G401 (cell line): ENCODE data around the gene MOCOS. TPM values are rescaled to one million over a fixed set of nuclear protein-coding genes. Genes with fewer than 3 reads are reported as not detected.

ENCODE experiments used
- DNase-seq: peaks from one replicate; pipeline ENCODE4 v3.0.0-alpha.2; 2015; ENCODE audit warnings: low spot score
- in situ Hi-C: cut with HindIII; loops from 2 replicates; pipeline ENCODE4 v1.10.0; 2016; ENCODE audit warnings: low sequenced_read_pairs, mixed read lengths
- total RNA-seq: library from RNA; depleted of rRNA; stranded (reverse); fragments of >200 nt; shearing (Covaris generic); gene quantifications from 2 replicates; pipeline ENCODE4 v1.2.3, GENCODE V29; 2014

MOCOS gene
- total RNA-seq, 1 experiment from 2014 or later, result not detected

GRCh38 chr18:36176177-36176584 lies 11.1 kb upstream of the MOCOS start:
- DNase-seq, result no peak
- in situ Hi-C loops, result no loop called here

GRCh38 chr18:36176711-36177110 lies 10.6 kb upstream of the MOCOS start:
- in situ Hi-C loops, result no loop called here
- DNase-seq, result no peak

- in situ Hi-C loops, result no loop called here
- no peak for DNase-seq
Measured at GRCh38 chr18:36177913-36178312, 9.4 kb upstream of the MOCOS start.

GRCh38 chr18:36179562-36180355 lies 7.5 kb upstream of the MOCOS start:
- DNase-seq, result peak; percentile 47
- in situ Hi-C loops, result no loop called here

GRCh38 chr18:36181441-36181840 lies 5.9 kb upstream of the MOCOS start:
- in situ Hi-C loops, result no loop called here
- DNase-seq, result no peak

- in situ Hi-C loops, result no loop called here
- no peak for DNase-seq
Measured at GRCh38 chr18:36181898-36182506, 5.3 kb upstream of the MOCOS start.

- in situ Hi-C loops, result no loop called here
- no peak for DNase-seq
Measured at GRCh38 chr18:36183033-36183432, 4.3 kb upstream of the MOCOS start.

GRCh38 chr18:36183987-36184386 lies 3.3 kb upstream of the MOCOS start:
- in situ Hi-C loops, result no loop called here
- DNase-seq, result no peak

- DNase-seq, result no peak
- in situ Hi-C loops, result no loop called here
Measured at GRCh38 chr18:36185157-36185556, 2.1 kb upstream of the MOCOS start.

- DNase-seq, result no peak
- in situ Hi-C loops, result no loop called here
Measured at GRCh38 chr18:36185901-36186460, 1.3 kb upstream of the MOCOS start.

GRCh38 chr18:36186461-36187192 lies 670 bp upstream of the MOCOS start:
- in situ Hi-C loops, result no loop called here
- no peak for DNase-seq

- in situ Hi-C loops, result no loop called here
- no peak for DNase-seq
Measured at GRCh38 chr18:36187826-36188721, 777 bp downstream of the MOCOS start.

- DNase-seq, result no peak
Measured at GRCh38 chr18:36188916-36189315, 1.6 kb downstream of the MOCOS start.

GRCh38 chr18:36189486-36189885 lies 2.2 kb downstream of the MOCOS start:
- in situ Hi-C loops, result no loop called here
- no peak for DNase-seq

More at GRCh38 chr18:36188916-36189315, 1.6 kb downstream of the MOCOS start:
- in situ Hi-C loops, result no loop called here

- in situ Hi-C loops, result no loop called here
- no peak for DNase-seq
Measured at GRCh38 chr18:36191286-36191685, 4.0 kb downstream of the MOCOS start.

GRCh38 chr18:36191711-36192110 lies 4.4 kb downstream of the MOCOS start:
- no peak for DNase-seq
- in situ Hi-C loops, result no loop called here

GRCh38 chr18:36194600-36195315 lies 7.5 kb downstream of the MOCOS start:
- in situ Hi-C loops, result no loop called here
- DNase-seq, result no peak

- in situ Hi-C loops, result no loop called here
- peak; percentile 59 for DNase-seq
Measured at GRCh38 chr18:36195427-36196122, 8.3 kb downstream of the MOCOS start.
